Pancreas (tissue), 10 donors: ENCODE measurements around the gene C1orf74. TPM values are rescaled to one million over a fixed set of nuclear protein-coding genes. Genes with fewer than 3 reads are reported as not detected.

Experiments
- ATAC-seq, 4 donors: fragments of 200-7000 bp; cut with Tn5 transposase; one replicate each; pipeline versions ENCODE4 v1.8.0 to v1.9.1; 2020; ENCODE audit warnings: mild to moderate bottlenecking in 4 of 4, moderate library complexity in 4 of 4
- DNase-seq, 6 donors: peaks; one replicate each; pipeline ENCODE4 v3.0.0-alpha.2; 2020
- FAIRE-seq: peaks from 2 replicates; lab custom pipeline; 2012; peaks lifted over from hg19 to GRCh38; lab: Jason Lieb, UNC
- H3K27ac ChIP-seq, 4 donors: fragments of 200-600 bp; sonication (generic); 1 replicate in 3 of 4; 2 replicates in 1 of 4; pipeline versions ENCODE4 v1.5.0 to v1.8.0; 2020
- H3K27me3 ChIP-seq, 4 donors: fragments of 200-600 bp; one replicate each; pipeline ENCODE4 v1.8.0; 2021
- H3K36me3 ChIP-seq, 3 donors: fragments of 200-600 bp; sonication (generic) in 1 of 3; one replicate each; pipeline versions ENCODE4 v1.5.0 to v1.8.0; 2020 to 2021
- H3K4me1 ChIP-seq, 3 donors: fragments of 200-600 bp; one replicate each; pipeline ENCODE4 v1.8.0; 2021
- H3K4me3 ChIP-seq, 4 donors: fragments of 200-600 bp; sonication (generic) in 2 of 4; one replicate each; pipeline versions ENCODE4 v1.5.0 to v1.8.0; 2020 to 2021
- H3K9me3 ChIP-seq, 4 donors: fragments of 200-600 bp; one replicate each; pipeline ENCODE4 v1.8.0; 2021
- WGBS, 2 donors: extraction: QIAGEN DNeasy Blood & Tissue Kit; methylation state at CpG; one replicate each; pipeline ENCODE4 v1.1.7; 2013; 5-methylcytosine and 5-hydroxymethylcytosine counted together
- intact Hi-C, 3 donors: fragments of 100-400 bp; cut with DNase I; formaldehyde crosslinking; loops; one replicate each; pipeline versions ENCODE4 v1.11.1 to v1.14.2; 2022
- polyA plus RNA-seq, 2 donors: library from polyadenylated mRNA; stranded (reverse); fragments of 200-250 nt; gene quantifications; one replicate each; pipeline ENCODE4 v1.2.3, GENCODE V29; 2013
- total RNA-seq, 6 donors: library from RNA; stranded (reverse); fragmentation: NEBNext Ultra II Directional in 4 of 6; extraction: Animal tissue kit (Norgen Biotek cat#: 25700) in 4 of 6; gene quantifications; one replicate each; pipeline versions ENCODE4 v1.2.1 to v1.2.4, GENCODE V29; 2021 to 2023
- TF ChIP-seq, protein P1 (sequence below), 4 donors: fragments of 200-600 bp; sonication (generic) in 3 of 4; IDR thresholded peaks; one replicate each; pipeline versions ENCODE4 v1.5.0 to v1.8.0; 2021; ENCODE audit warnings: antibody characterized with exemption in 4 of 4
- donor health status: healthy with polysubstance abuse.
- donor health status: DM: no; HTN: no; CAD: no; lungs with moderate emphysema.
- donor health status: DM: no; HTN: no; CAD: no.
- donor health status: control.
- donor health status: control.
- donor health status: Bipolar disorder and iron deficiency.
- donor health status: DM: yes; HTN: yes; CAD: no.
- donor health status: DM: no; HTN: no; CAD: no.
- donor health status: DM: no; HTN: no; CAD: no.
- donor health status: DM: yes; HTN: yes; CAD: no.

The C1orf74 gene
- total RNA-seq (1 to 10 TPM in 1 of 6 donors, under 1 TPM in 5; 0.39 to 1.2 (median 0.78) TPM), polyA plus RNA-seq (under 1 TPM; 0.80 to 0.92 TPM)

GRCh38 chr1:209784265-209785169, at the start of gene C1orf74:
C1orf74 (minus strand) TSS chr1:209784559; CDS start chr1:209783634, 925 bp downstream.
- Histone ChIP-seq H3K27ac (peak within 1 kb of the TSS; percentile 47 to 92 (median 84)), H3K4me3 (peak within 1 kb of the TSS; percentile 50 to 62 (median 57)), H3K27me3 (no peaks in the 10 kb centered on the region), H3K4me1 (peaks cover 14 to 28% (median 23%) of the 10 kb centered on the region in 3 donors), H3K36me3 (peaks cover 0 to 18% (median 2%) of the 10 kb centered on the region in 3 donors), H3K9me3 (no peaks in the 10 kb centered on the region)
- WGBS, 2 donors = 2 to 4% methylated on average over 48 of the region's 48 CpGs
- intact Hi-C loops = no loop called here
- TF ChIP-seq, protein P1, sequence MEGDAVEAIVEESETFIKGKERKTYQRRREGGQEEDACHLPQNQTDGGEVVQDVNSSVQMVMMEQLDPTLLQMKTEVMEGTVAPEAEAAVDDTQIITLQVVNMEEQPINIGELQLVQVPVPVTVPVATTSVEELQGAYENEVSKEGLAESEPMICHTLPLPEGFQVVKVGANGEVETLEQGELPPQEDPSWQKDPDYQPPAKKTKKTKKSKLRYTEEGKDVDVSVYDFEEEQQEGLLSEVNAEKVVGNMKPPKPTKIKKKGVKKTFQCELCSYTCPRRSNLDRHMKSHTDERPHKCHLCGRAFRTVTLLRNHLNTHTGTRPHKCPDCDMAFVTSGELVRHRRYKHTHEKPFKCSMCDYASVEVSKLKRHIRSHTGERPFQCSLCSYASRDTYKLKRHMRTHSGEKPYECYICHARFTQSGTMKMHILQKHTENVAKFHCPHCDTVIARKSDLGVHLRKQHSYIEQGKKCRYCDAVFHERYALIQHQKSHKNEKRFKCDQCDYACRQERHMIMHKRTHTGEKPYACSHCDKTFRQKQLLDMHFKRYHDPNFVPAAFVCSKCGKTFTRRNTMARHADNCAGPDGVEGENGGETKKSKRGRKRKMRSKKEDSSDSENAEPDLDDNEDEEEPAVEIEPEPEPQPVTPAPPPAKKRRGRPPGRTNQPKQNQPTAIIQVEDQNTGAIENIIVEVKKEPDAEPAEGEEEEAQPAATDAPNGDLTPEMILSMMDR (IDR thresholded peaks at IDR 0.05) = no peak
- FAIRE-seq = peak; percentile 90
- peak; percentile 93 to 98 (median 97) for ATAC-seq
- peak; percentile 98 to 100 (median 99) for DNase-seq

GRCh38 chr1:209831615-209832014, 47.3 kb upstream of the C1orf74 start:
- peaks cover 0 to 56% (median 13%) of the 10 kb centered on the region in 3 donors for H3K36me3 ChIP-seq
- WGBS, 2 donors = 96 to 98% methylated on average over 1 of the region's 1 CpG
- DNase-seq = no peak

GRCh38 chr1:209830722-209831121, 46.4 kb upstream of the C1orf74 start:
- TF ChIP-seq, protein P1 (IDR thresholded peaks at IDR 0.05) = no peak
- Histone ChIP-seq H3K4me3 (no peak overlapping the region), H3K9me3 (no peaks in the 10 kb centered on the region), H3K4me1 (peaks cover 0 to 10% (median 8%) of the 10 kb centered on the region in 3 donors), H3K36me3 (peaks cover 0 to 49% (median 8%) of the 10 kb centered on the region in 3 donors), H3K27me3 (no peaks in the 10 kb centered on the region), H3K27ac (no peak overlapping the region)
- FAIRE-seq (no peak), DNase-seq (no peak), ATAC-seq (no peak)
- 85 to 91% methylated on average over 3 of the region's 3 CpGs for WGBS, 2 donors
- intact Hi-C loops = no loop called here

More at GRCh38 chr1:209831615-209832014, 47.3 kb upstream of the C1orf74 start:
- Histone ChIP-seq H3K9me3 (no peaks in the 10 kb centered on the region), H3K27ac (no peak overlapping the region), H3K27me3 (no peaks in the 10 kb centered on the region), H3K4me3 (no peak overlapping the region), H3K4me1 (peaks cover 0 to 10% (median 8%) of the 10 kb centered on the region in 3 donors)
- TF ChIP-seq, protein P1 (IDR thresholded peaks at IDR 0.05) = no peak
- ATAC-seq (no peak), FAIRE-seq (no peak)
- intact Hi-C loops = no loop called here

- intact Hi-C loops = no loop called here
- Histone ChIP-seq H3K27ac (no peak overlapping the region), H3K27me3 (no peaks in the 10 kb centered on the region), H3K4me1 (peaks cover 0 to 10% (median 8%) of the 10 kb centered on the region in 3 donors), H3K4me3 (no peak overlapping the region), H3K36me3 (peaks cover 0 to 40% (median 8%) of the 10 kb centered on the region in 3 donors), H3K9me3 (no peaks in the 10 kb centered on the region)
- DNase-seq (no peak), FAIRE-seq (no peak), ATAC-seq (no peak)
- TF ChIP-seq, protein P1 (IDR thresholded peaks at IDR 0.05) = no peak
- WGBS, 2 donors = 82 to 83% methylated on average over 2 of the region's 2 CpGs
These were observed 45.4 kb upstream of the C1orf74 start for GRCh38 chr1:209829716-209830115.
